ENCODE data around the gene RBPJL. TPM values are rescaled to one million over a fixed set of nuclear protein-coding genes. Genes with fewer than 3 reads are reported as not detected.

Gene RBPJL
- total and polyA plus RNA-seq, 2 of the 8 experiments (the other 6 are each of a cell fraction or from before 2014, with no cell fraction given), result 0.67 to 1.3 TPM

GRCh38 chr20:45258664-45259063 lies 48.0 kb upstream of the RBPJL start (continued):
- no peak for TF ChIP-seq USF2 (IDR thresholded peaks at IDR 0.05; ENCODE audit: low read length)
- TF ChIP-seq POLR2AphosphoS5 (IDR thresholded peaks at IDR 0.05; ENCODE audit: low read depth, low read length), result no peak
- TF ChIP-seq EP300 (IDR thresholded peaks at IDR 0.05; ENCODE audit: borderline replicate concordance in 1 of 2, low read depth in 2 of 2, low read length in 2 of 2), result no peak
- no peak for TF ChIP-seq ZNF274 (IDR thresholded peaks at IDR 0.05; ENCODE audit: borderline replicate concordance, extremely low read depth, low read length)
